ENCODE measurements around the gene CUX1.

The CUX1 gene

DNA sequence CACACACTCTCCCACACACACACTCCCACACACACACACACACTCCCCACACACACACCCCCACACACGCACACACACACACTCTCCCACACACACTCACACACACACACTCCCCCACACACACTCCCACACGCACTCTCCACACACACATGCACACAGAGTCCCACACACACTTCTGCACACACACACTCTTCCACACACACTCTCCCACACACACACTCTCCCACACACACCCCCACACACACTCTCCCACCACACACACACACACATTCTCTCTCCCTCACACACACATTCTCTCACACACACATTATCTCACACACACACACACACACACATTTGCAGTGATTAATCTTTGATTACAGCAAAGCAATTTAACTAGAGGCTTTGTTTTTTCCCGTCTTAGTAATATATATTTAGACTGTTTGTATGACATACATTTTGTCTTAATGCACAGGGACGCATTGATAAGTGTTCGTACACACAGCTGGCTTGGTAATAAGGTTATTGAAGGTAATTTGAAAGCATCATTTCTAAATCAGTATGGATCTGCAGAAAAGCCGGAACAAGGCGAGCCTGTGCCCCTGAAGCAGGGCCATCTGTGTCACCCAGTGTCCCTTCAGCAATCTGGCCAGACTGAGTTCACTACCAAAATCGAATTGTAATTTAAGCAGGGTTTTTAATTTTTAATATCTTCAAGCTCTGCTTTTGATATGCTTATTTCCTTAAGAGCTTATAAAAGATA is 399.3 kb downstream of the CUX1 start:
- TF ChIP-seq, protein P1, sequence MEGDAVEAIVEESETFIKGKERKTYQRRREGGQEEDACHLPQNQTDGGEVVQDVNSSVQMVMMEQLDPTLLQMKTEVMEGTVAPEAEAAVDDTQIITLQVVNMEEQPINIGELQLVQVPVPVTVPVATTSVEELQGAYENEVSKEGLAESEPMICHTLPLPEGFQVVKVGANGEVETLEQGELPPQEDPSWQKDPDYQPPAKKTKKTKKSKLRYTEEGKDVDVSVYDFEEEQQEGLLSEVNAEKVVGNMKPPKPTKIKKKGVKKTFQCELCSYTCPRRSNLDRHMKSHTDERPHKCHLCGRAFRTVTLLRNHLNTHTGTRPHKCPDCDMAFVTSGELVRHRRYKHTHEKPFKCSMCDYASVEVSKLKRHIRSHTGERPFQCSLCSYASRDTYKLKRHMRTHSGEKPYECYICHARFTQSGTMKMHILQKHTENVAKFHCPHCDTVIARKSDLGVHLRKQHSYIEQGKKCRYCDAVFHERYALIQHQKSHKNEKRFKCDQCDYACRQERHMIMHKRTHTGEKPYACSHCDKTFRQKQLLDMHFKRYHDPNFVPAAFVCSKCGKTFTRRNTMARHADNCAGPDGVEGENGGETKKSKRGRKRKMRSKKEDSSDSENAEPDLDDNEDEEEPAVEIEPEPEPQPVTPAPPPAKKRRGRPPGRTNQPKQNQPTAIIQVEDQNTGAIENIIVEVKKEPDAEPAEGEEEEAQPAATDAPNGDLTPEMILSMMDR (conservative IDR thresholded peaks at IDR 0.05; ENCODE audit: low read length): no peak
- no peak for DNase-seq (ENCODE audit: low read depth)
- H3K4me3 ChIP-seq (ENCODE audit: low read length): no peak overlapping the region

DNA sequence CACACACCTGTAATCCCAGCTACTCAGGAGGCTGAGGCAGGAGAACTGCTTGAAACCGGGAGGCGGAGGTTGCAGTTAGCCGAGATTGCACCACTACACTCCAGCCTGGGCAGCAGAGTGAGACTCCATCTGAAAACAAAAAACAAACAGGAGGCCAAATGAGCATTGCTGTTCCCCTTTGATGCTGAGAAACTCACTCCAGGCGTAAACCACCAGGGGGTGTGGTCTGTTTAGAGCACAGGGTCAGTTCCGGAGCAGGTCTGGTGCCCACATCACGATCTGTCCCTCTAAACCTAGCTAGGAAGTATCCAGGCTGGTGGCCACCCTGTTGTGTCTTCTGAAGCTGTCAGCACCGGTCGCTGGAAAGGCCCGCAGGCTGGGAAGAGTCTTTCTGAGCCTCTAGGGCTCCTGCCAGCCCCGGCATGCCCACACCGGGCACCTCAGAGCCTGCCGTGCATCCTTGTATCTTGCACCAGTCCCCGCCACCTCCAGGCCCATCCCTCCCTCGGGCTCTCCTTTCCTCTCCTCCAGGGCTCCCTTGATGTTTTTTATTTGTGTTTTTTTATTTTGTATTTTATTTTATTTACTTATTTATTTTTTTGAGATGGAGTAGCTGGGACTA is 402.9 kb downstream of the CUX1 start:
- TF ChIP-seq, protein P1 (conservative IDR thresholded peaks at IDR 0.05; ENCODE audit: low read length): no peak
- no peak for DNase-seq (ENCODE audit: low read depth)
- no peak overlapping the region for H3K4me3 ChIP-seq (ENCODE audit: low read length)

DNA sequence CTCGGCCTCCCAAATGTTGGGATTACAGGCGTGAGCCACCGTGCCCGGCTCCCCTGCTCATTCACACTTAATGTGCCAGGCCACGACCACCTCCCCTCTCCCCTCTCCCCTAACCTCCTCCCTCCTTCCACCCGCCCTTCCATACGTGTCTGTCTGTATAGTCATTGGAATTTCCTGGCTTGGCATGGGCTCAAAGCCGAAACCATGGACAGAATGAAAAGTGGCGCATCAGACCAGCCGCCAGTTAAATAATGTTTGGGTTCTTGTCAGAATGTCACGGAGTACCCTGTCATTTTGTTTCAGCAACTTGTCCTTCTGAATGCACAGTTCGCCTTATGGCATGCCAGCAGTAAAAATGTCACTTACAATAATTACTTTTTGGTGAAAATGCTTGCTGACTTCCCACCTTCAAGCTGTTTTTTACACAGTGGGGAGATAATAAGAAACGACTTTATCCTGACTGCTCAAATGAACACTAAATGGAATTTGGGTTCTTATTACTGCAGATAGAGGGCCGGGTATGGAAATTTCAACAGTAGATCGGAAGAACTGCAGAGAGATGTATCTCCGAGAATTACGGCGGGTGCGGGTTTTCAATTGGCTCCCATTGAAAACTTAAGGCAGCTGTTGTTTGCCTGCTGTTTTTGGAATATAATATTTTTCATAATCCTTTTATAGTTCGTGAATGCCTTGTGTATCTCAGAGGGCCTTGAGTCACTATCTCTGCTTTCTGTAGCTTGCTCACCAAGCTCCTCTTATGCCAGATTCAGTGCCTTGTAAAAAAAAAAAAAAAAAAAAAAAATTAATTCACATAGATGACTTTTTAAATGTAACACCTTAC is 403.8 kb downstream of the CUX1 start:
- TF ChIP-seq, protein P1 (conservative IDR thresholded peaks at IDR 0.05; ENCODE audit: low read length): no peak
- no peak overlapping the region for H3K4me3 ChIP-seq (ENCODE audit: low read length)
- peak; percentile 24 for DNase-seq (ENCODE audit: low read depth)

DNA sequence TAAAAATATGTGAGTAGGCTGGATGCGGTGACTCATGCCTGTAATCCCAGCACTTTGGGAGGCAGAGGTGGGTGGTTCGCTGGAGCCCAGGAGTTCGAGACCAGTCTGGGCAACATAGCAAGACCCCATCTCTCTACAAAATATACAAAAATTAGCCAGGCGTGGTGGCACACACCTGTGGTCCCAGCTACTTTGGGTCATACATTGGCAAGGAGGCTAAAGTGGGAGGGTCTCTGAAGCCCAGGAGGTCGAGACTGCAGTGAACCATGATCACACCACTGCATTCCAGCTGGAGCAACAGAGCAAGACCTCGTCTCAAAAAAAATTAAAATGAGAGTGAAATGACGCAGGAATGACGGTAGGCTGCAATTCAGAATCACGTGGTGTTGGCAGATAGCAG is 404.5 kb downstream of the CUX1 start:
- no peak for DNase-seq (ENCODE audit: low read depth)
- H3K4me3 ChIP-seq (ENCODE audit: low read length): no peak overlapping the region
- TF ChIP-seq, protein P1 (conservative IDR thresholded peaks at IDR 0.05; ENCODE audit: low read length): no peak

DNA sequence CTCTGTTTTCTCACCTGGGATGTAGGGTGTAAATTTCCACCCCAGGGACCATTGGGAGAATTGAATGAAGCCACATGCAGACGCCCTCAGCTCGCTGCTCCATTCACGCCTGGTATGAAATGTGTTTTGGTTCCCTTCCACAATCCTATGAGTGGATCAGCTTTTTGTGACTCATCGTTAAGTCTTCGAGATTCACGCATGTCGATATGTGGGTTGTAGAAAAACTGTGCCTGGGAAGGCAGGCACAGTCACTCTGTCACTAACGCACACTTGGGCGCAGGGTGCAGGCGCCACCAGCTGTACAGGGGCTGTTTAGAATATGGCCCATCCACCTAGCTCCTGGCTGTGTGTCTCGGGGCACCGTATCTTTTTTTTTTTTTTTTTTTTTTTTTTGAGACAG is 405.0 kb downstream of the CUX1 start:
- TF ChIP-seq, protein P1 (conservative IDR thresholded peaks at IDR 0.05; ENCODE audit: low read length): no peak
- H3K4me3 ChIP-seq (ENCODE audit: low read length): no peak overlapping the region
- DNase-seq (ENCODE audit: low read depth): no peak

DNA sequence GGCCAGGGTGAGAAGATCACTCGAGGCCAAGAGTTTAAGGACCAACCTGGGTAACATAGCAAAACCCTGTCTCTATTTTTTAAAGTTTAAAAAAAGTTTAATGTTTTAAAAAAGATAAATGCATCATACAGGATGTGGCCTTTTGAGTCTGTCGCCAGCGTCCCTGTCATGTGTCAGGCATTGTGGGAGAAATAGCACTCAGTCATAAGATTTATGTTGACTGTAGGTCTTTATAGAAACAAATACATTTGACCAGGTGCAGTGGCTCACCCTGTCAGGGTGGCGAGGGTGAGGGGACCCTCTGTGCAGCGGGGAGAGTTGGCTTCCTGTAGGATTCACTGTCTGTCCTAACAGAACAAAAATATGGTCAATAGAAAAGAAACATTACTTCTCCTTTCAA is 405.8 kb downstream of the CUX1 start:
- no peak overlapping the region for H3K4me3 ChIP-seq (ENCODE audit: low read length)
- no peak for DNase-seq (ENCODE audit: low read depth)
- TF ChIP-seq, protein P1 (conservative IDR thresholded peaks at IDR 0.05; ENCODE audit: low read length): no peak

Data from AG10803 (cell line).